Activated CD4-positive, alpha-beta T cell treated with anti-CD3 and anti-CD28 coated beads, Interleukin-2, amount 50 U/mL, for 1 hour (primary cell): ENCODE results near the gene ABHD6.
"Not testable (repeated sequence)": the region's sequence is repeated elsewhere in the genome, so short reads cannot be mapped to it uniquely, and the experiment has no call there.

Source experiments
- DNase-seq: peaks from one replicate; pipeline ENCODE4 v3.0.0-alpha.2; 2020

The ABHD6 gene

GRCh38 chr3:58237238-58237940 lies at the start of gene ABHD6:
Gene ABHD6, plus strand, starts transcription at chr3:58237792. Its CDS starts 18,795 bp downstream, at chr3:58256587.
- peak; percentile 77 for DNase-seq

GRCh38 chr3:58188173-58188564 lies 49.4 kb upstream of the ABHD6 start:
- DNase-seq, result no peak

- no peak for DNase-seq
Observed at GRCh38 chr3:58188921-58189451, 48.6 kb upstream of the ABHD6 start.

- DNase-seq, result no peak
Observed at GRCh38 chr3:58189691-58190090, 47.9 kb upstream of the ABHD6 start.

GRCh38 chr3:58190291-58190690 lies 47.3 kb upstream of the ABHD6 start:
- DNase-seq, result no peak

- no peak for DNase-seq
Observed at GRCh38 chr3:58190882-58191281, 46.7 kb upstream of the ABHD6 start.

- no peak for DNase-seq
Observed at GRCh38 chr3:58191361-58191991, 46.1 kb upstream of the ABHD6 start.

GRCh38 chr3:58192069-58192468 lies 45.5 kb upstream of the ABHD6 start:
- no peak for DNase-seq

GRCh38 chr3:58193682-58194407 lies 43.7 kb upstream of the ABHD6 start:
- DNase-seq, result no peak

- no peak for DNase-seq
Observed at GRCh38 chr3:58197588-58197987, 40.0 kb upstream of the ABHD6 start.

- no peak for DNase-seq
Observed at GRCh38 chr3:58198362-58198761, 39.2 kb upstream of the ABHD6 start.

- DNase-seq, result no peak
Observed at GRCh38 chr3:58198804-58199203, 38.8 kb upstream of the ABHD6 start.

GRCh38 chr3:58200121-58200709 lies 37.4 kb upstream of the ABHD6 start:
- no peak for DNase-seq

- no peak for DNase-seq
Observed at GRCh38 chr3:58200846-58201355, 36.7 kb upstream of the ABHD6 start.

GRCh38 chr3:58201451-58201850 lies 36.1 kb upstream of the ABHD6 start:
- not testable (repeated sequence) for DNase-seq

GRCh38 chr3:58202917-58203360 lies 34.7 kb upstream of the ABHD6 start:
- DNase-seq, result no peak

- no peak for DNase-seq
Observed at GRCh38 chr3:58203541-58203940, 34.1 kb upstream of the ABHD6 start.

- no peak for DNase-seq
Observed at GRCh38 chr3:58204720-58205119, 32.9 kb upstream of the ABHD6 start.

- no peak for DNase-seq
Observed at GRCh38 chr3:58205981-58206380, 31.6 kb upstream of the ABHD6 start.

GRCh38 chr3:58206406-58207011 lies 31.1 kb upstream of the ABHD6 start:
- no peak for DNase-seq

- DNase-seq, result no peak
Observed at GRCh38 chr3:58207954-58208353, 29.6 kb upstream of the ABHD6 start.

- DNase-seq, result no peak
Observed at GRCh38 chr3:58209933-58210332, 27.7 kb upstream of the ABHD6 start.
